Aorta (tissue), 5 donors: ENCODE measurements around the gene CDCA3. TPM values are rescaled to one million over a fixed set of nuclear protein-coding genes. Genes with fewer than 3 reads are reported as not detected.
"Not testable (repeated sequence)": the region's sequence is repeated elsewhere in the genome, so short reads cannot be mapped to it uniquely, and the experiment has no call there.

Experiments
- ATAC-seq: fragments of 200-7000 bp; cut with Tn5 transposase; one replicate; pipeline ENCODE4 v1.9.1; 2022; ENCODE audit warnings: moderate library complexity; ENCODE audit not compliant: low FRiP score
- DNase-seq, 2 donors: peaks; one replicate each; pipeline ENCODE4 v3.0.0-alpha.2; 2020
- H3K27ac ChIP-seq, 2 donors: one replicate each; pipeline ENCODE4 v1.5.1; 2013; ENCODE audit warnings: low read length in 2 of 2, mild to moderate bottlenecking in 2 of 2, moderate library complexity in 2 of 2, control low read depth in 1 of 2, inconsistent platforms in 1 of 2, low read depth in 1 of 2
- H3K27me3 ChIP-seq, 2 donors: one replicate each; pipeline ENCODE4 v1.6.1; 2013; ENCODE audit warnings: control low read depth in 1 of 2, low read length in 1 of 2, mild to moderate bottlenecking in 1 of 2, moderate library complexity in 1 of 2; ENCODE audit not compliant: insufficient read depth in 2 of 2, control insufficient read depth in 1 of 2
- H3K36me3 ChIP-seq, 2 donors: one replicate each; pipeline ENCODE4 v1.6.1; 2013; ENCODE audit warnings: control low read depth in 1 of 2, low read length in 1 of 2, mild to moderate bottlenecking in 1 of 2; ENCODE audit not compliant: insufficient read depth in 2 of 2, control insufficient read depth in 1 of 2
- H3K4me1 ChIP-seq, 2 donors: one replicate each; pipeline ENCODE4 v1.6.1; 2013; ENCODE audit warnings: low read length in 2 of 2, control low read depth in 1 of 2, mild to moderate bottlenecking in 1 of 2, moderate library complexity in 1 of 2; ENCODE audit not compliant: insufficient read depth in 2 of 2, control insufficient read depth in 1 of 2
- H3K4me3 ChIP-seq, 2 donors: one replicate each; pipeline ENCODE4 v1.5.1; 2013; ENCODE audit warnings: low read length in 2 of 2, control low read depth in 1 of 2, mild to moderate bottlenecking in 1 of 2
- H3K9me3 ChIP-seq: one replicate; pipeline ENCODE4 v1.6.1; 2013; ENCODE audit warnings: mild to moderate bottlenecking, low read length; ENCODE audit not compliant: control insufficient read depth
- WGBS, 2 donors: extraction: QIAGEN DNeasy Blood & Tissue Kit; methylation state at CpG; one replicate each; pipeline ENCODE4 v1.1.7; 2013; 5-methylcytosine and 5-hydroxymethylcytosine counted together
- intact Hi-C, 2 donors: fragments of 100-400 bp; cut with DNase I; formaldehyde crosslinking; loops; one replicate each; pipeline versions ENCODE4 v1.14.2 to v1.15.0; 2022
- polyA plus RNA-seq, 2 donors: library from polyadenylated mRNA; stranded (reverse); fragments of 200-250 nt; gene quantifications; one replicate each; pipeline ENCODE4 v1.2.3, GENCODE V29; 2013
- total RNA-seq, 2 donors: library from RNA; stranded (reverse); fragmentation: NEBNext Ultra II Directional; extraction: Animal tissue kit (Norgen Biotek cat#: 25700); gene quantifications; one replicate each; pipeline ENCODE4 v1.2.1, GENCODE V29; 2021
- donor health status: healthy with polysubstance abuse.
- donor health status: Bipolar disorder and iron deficiency.
- donor health status: DM: no; HTN: no; CAD: no.
- donor health status: DM: no; HTN: no; CAD: no.
- donor health status: DM: yes; HTN: yes; CAD: no.

The CDCA3 gene
- total and polyA plus RNA-seq, 4 donors: 0.42 to 12.6 (median 2.8) TPM

- Histone ChIP-seq H3K36me3 (peaks cover 2% of the 10 kb centered on the region in 2 donors), H3K27ac (peak overlapping the region in 1 of 2 donors; percentile 11), H3K27me3 (no peaks in the 10 kb centered on the region), H3K4me3 (peak overlapping the region; percentile 71 to 88), H3K4me1 (peaks cover 0 to 1% of the 10 kb centered on the region in 2 donors), H3K9me3 (no peaks in the 10 kb centered on the region)
- WGBS, 2 donors: 8 to 9% methylated on average over 22 of the region's 22 CpGs
- DNase-seq (no peak), ATAC-seq (no peak)
- intact Hi-C loops: loop anchor here (2.0 to 5.0 kb wide), 3 partner anchors 59 to 74 kb away; partner anchors contain the start of genes ATN1 (in 1 of the 2), C12orf57 (in 1 of the 2) and RNU7-1 (in 1 of the 2)
Measured at GRCh38 chr12:6868211-6869048, 17.3 kb upstream of the CDCA3 start.

- intact Hi-C loops: loop anchor here (2.0 to 5.0 kb wide), 4 partner anchors 15 to 75 kb away; partner anchors contain the start of genes ATN1 (in 1 of the 2), C12orf57 (in 1 of the 2), RNU7-1 (in 1 of the 2) and USP5 (in 1 of the 2)
- Histone ChIP-seq H3K4me3 (peak within 1 kb of the TSS; percentile 71 to 88), H3K27ac (peak within 1 kb of the TSS in 1 of 2 donors; percentile 77), H3K9me3 (no peaks in the 10 kb centered on the region), H3K36me3 (peaks cover 2 to 3% of the 10 kb centered on the region in 2 donors), H3K4me1 (peaks cover 0 to 1% of the 10 kb centered on the region in 2 donors), H3K27me3 (no peaks in the 10 kb centered on the region)
- DNase-seq: peak; percentile 82 to 97
- ATAC-seq: peak; percentile 93
- WGBS, 2 donors: 0% methylated on average over 66 to 86 of the region's 86 CpGs
Measured at GRCh38 chr12:6867413-6868210, 16.5 kb upstream of the CDCA3 start, which contains the start of gene TPI1. TPI1 (plus strand) TSS chr12:6867531; CDS start chr12:6867567, 36 bp downstream.

DNA sequence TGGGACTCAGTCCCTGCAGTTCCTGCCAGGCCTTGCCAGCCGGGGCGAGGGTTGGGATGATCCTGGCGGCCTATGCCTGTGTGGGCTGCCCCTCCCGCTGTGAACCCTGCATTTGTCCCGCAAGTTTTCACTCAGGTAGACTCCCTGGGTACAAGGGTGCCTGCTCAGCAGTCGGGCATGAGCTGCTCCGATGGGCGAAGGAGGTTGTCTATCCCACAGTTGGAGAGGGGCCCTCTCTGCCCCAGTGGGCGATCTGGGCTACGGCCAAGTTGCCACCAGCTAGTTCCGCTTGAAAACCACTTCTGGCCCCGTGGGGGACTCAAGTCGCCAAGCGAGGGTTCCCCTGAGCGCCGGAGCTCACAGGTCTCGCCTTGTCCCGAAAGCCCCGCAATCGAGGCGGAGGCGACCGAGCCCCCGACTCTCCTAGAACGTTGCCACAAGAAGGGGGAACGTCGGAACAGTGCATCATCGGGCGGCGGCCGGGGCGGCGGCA lies 15.9 kb upstream of the CDCA3 start:
- intact Hi-C loops: loop anchor here (2.0 to 5.0 kb wide), 3 partner anchors 14 to 75 kb away; partner anchors contain the start of genes ATN1 (in 1 of the 2), C12orf57 (in 1 of the 2), RNU7-1 (in 1 of the 2) and USP5 (in 1 of the 2)
- peaks cover 2 to 3% of the 10 kb centered on the region in 2 donors for H3K36me3 ChIP-seq

GRCh38 chr12:6866163-6866919 lies 15.3 kb upstream of the CDCA3 start:
- DNase-seq: no peak

More for the DNA sequence above, 15.9 kb upstream of the CDCA3 start:
- H3K4me3 ChIP-seq: peak overlapping the region in 1 of 2 donors; percentile 88
- peaks cover 0 to 1% of the 10 kb centered on the region in 2 donors for H3K4me1 ChIP-seq
- H3K27me3 ChIP-seq: no peaks in the 10 kb centered on the region
- H3K9me3 ChIP-seq: no peaks in the 10 kb centered on the region
- peak; percentile 20 for ATAC-seq
- H3K27ac ChIP-seq: peak overlapping the region in 1 of 2 donors; percentile 77
- DNase-seq: peak; percentile 83 to 91
- WGBS, 2 donors: 0 to 1% methylated on average over 31 to 33 of the region's 33 CpGs

GRCh38 chr12:6865307-6865706 lies 14.2 kb upstream of the CDCA3 start:
- not testable (repeated sequence) for DNase-seq, H3K4me3 ChIP-seq, H3K27ac ChIP-seq, H3K4me1 ChIP-seq, H3K27me3 ChIP-seq, H3K9me3 ChIP-seq, ATAC-seq
- peaks cover 3 to 11% of the 10 kb centered on the region in 2 donors for H3K36me3 ChIP-seq
- WGBS, 2 donors: 91% methylated on average over 5 of the region's 5 CpGs
- intact Hi-C loops: loop anchor here in 1 of 2 donors (5.0 kb wide), 2 partner anchors 62 to 77 kb away; partner anchors contain the start of genes ATN1, C12orf57 and RNU7-1

More at GRCh38 chr12:6866163-6866919, 15.3 kb upstream of the CDCA3 start:
- intact Hi-C loops: loop anchor here (2.0 to 5.0 kb wide), 3 partner anchors 14 to 76 kb away; partner anchors contain the start of genes ATN1 (in 1 of the 2), C12orf57 (in 1 of the 2), RNU7-1 (in 1 of the 2) and USP5 (in 1 of the 2)
- H3K36me3 ChIP-seq: peaks cover 3 to 6% of the 10 kb centered on the region in 2 donors
- peak overlapping the region in 1 of 2 donors; percentile 77 for H3K27ac ChIP-seq
- no peak for ATAC-seq
- no peaks in the 10 kb centered on the region for H3K9me3 ChIP-seq
- 66 to 70% methylated on average over 17 to 19 of the region's 19 CpGs for WGBS, 2 donors
- H3K4me1 ChIP-seq: peaks cover 0 to 1% of the 10 kb centered on the region in 2 donors
- no peak overlapping the region for H3K4me3 ChIP-seq
- H3K27me3 ChIP-seq: no peaks in the 10 kb centered on the region

- Histone ChIP-seq H3K27me3 (no peaks in the 10 kb centered on the region), H3K9me3 (no peaks in the 10 kb centered on the region), H3K27ac (no peak overlapping the region), H3K4me3 (no peak overlapping the region), H3K4me1 (peaks cover 0 to 1% of the 10 kb centered on the region in 2 donors), H3K36me3 (peaks cover 3 to 13% of the 10 kb centered on the region in 2 donors)
- ATAC-seq (no peak), DNase-seq (no peak)
- 89 to 95% methylated on average over 16 of the region's 16 CpGs for WGBS, 2 donors
- intact Hi-C loops: no loop called here
Measured at GRCh38 chr12:6863586-6864321, 12.7 kb upstream of the CDCA3 start.

- no peak for DNase-seq
- ATAC-seq: no peak
- H3K36me3 ChIP-seq: peaks cover 3 to 17% of the 10 kb centered on the region in 2 donors
- WGBS, 2 donors: 89 to 90% methylated on average over 11 of the region's 11 CpGs
- no peaks in the 10 kb centered on the region for H3K9me3 ChIP-seq
- H3K27me3 ChIP-seq: no peaks in the 10 kb centered on the region
- no peak overlapping the region for H3K4me3 ChIP-seq
- H3K27ac ChIP-seq: no peak overlapping the region
- intact Hi-C loops: no loop called here
- no peaks in the 10 kb centered on the region for H3K4me1 ChIP-seq
Measured at GRCh38 chr12:6863033-6863432, 11.9 kb upstream of the CDCA3 start.
